Stimulated activated CD8-positive, alpha-beta memory T cell treated with anti-CD3 and anti-CD28 coated beads, Interleukin-12 subunit alpha, Interleukin-12 subunit beta, amount 100 ng/mL, for 24 hours (primary cell): ENCODE measurements around the gene COPZ1.

ENCODE experiments used
- DNase-seq: peaks from one replicate; pipeline ENCODE4 v3.0.0-alpha.2; 2020; ENCODE audit errors: extremely low read depth

COPZ1 gene

DNA sequence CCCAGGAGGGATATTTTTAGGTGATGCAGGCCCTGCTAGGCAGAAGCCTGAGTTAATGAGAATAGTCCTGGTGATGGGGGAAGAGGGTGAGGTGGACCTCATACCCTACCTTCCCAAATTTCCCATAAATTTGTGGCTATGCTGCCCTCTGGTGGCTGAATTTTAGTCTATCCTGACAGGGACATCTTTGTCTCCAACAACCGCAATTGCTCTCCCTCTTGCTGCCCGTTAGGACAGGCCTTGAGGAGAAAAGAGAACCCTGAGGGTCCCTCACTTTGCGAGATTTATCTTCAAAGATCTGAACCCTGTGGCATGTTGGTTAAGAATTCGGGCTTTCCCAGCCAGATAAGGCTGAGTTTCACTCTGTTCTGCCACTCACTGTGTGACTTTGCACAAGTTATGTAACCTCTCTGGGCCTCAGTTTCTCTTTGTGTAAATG lies 69.4 kb downstream of the COPZ1 start:
- no peak for DNase-seq

DNA sequence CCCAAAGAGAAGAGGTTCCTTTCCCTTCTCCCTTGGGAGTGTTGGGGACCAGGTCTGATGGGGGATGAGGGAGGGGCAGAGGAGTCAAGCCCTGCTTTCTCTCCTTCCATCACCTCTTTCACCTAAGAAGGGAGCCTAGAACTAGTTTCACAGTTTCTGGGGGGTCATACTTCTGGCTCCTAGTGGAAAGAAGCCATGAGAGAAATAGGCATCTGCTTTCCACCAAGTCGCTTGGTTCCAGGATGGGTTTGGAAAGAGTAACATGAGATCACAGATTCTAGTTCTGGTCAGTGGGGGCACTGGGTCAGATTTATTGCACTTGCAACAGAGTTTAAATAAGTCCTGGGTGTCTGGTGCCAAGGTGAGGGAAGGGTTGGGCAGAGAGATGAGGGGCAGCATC lies 70.1 kb downstream of the COPZ1 start:
- no peak for DNase-seq

DNA sequence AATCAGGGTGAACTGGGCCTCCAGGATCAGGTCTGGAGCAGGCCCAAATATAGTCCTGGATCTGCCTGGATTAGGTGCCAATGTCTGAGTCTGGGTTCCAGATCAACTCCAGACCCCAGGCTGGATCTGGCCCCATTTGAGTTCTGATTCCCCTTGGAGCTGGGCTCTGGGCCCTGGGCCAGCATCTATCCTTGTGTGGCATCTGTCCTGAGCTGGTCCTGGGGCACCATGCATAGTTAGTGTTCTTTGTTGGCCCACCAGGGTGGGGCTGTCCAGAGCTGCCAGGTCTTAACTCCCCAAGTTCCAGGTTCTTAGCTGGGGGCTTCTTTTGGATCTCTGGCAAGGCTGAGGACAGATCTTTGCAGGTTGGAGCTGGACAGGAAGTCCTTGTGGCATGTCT lies 70.6 kb downstream of the COPZ1 start:
- no peak for DNase-seq

DNA sequence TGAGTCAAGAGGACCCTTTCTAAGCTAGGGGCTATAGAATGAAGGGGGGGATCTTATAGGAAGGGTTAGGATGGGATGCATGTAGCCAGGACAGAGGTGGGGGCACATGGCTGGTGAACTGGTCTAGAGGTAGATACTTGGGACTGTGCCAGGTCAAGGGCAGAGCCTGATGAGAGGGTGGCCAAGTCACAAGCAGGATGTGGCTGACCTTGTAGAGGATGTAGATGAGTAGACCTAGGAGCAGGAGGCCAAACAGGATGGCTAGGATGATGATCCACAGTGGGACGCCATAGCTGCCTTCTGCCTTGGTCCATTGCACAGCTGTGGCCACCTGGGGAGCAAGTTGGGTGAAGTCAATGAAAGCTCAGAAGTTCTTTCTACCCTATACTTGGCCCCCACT lies 72.2 kb downstream of the COPZ1 start:
- no peak for DNase-seq

DNA sequence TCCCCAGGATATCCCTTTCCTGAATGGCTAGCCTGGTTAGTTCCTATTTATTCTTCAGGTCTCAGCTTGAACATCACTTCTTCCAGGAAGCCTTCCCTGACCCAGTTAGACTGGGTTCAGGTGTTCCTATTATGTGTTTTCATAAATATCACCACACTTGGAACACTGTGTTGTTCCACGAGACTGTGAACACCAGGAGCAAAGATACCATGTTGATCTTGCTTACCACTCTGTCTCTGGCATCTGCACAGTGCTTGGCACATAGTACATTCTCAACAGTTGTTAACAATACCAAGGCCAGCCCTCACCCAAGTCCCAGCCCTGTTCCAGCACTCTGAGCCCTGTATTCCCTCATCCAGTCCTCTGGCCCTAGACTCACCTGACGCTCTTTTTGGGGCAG lies 73.3 kb downstream of the COPZ1 start:
- no peak for DNase-seq

DNA sequence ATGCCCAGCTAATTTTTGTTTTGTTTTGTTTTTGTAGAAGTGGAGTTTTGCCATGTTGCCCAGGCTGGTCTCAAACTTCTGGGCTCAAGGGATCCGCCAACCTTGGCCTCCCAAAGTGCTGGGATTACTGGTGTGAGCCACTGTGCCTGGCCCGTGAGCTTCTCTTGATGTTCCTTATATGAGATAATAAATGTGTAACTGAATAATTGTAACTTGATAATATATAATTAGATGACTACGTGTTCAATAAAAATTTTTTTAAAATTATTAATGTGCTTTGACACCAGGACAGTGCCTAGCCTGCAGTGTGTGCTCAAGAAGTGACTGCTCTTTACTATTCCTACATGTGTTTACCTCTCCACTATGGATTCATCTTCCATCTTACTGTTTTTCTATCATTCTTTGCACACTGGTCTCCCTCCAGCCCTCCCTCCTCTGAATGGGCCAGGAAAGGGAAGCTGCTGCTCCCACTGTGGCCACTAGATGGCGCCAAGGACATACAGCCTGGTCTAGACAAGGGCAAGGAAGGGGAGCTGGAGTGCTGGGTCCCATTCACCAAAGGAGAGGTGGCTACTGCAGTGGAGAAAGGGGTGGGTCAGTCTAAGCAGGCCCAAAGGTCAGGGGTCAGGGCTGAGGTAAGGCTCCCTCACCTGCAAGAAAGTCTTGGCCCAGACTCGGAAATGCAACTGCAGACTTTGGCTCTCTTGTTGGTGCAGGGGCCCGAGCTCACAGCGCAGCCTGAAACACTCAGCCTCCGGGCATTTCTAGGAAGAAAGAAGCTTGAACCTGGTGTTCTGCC lies 74.3 kb downstream of the COPZ1 start:
- DNase-seq: peak; percentile 50

DNA sequence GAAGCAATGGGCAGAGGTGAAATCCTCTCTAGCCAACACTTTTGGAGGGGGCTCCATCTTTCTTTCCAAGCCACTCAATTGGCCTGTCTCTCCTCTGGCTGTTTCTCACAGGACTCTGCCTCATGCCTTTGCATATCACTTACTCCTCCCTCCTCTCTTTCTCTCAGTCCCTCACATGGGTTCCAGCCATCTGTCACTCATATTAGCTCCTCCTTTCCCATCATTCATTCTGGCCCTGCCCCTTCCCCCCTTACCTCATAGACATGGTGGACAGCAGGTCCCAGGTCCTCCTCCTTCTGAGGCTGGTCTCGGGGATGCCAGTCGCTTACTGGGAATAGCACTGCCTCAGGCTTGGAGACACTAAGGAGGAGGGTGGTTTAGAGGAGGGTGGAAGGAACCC lies 76.2 kb downstream of the COPZ1 start:
- DNase-seq: no peak
